GM12878 (cell line): ENCODE data around the gene OTUB1. TPM values are rescaled to one million over a fixed set of nuclear protein-coding genes. Genes with fewer than 3 reads are reported as not detected.
A peak's percentile ranks its signal among the peaks of the same experiment; 100 is the strongest.

Experiments used
- ATAC-seq: fragments of 200-7000 bp; cut with Tn5 transposase; 3 replicates; pipeline ENCODE4 v1.9.1; 2020; ENCODE audit warnings: mild to moderate bottlenecking, moderate library complexity
- BruUV-seq: library from RNA; stranded (reverse); fragments of 400-500 nt; replicated peaks from 2 replicates; lab custom pipeline; 2021; lab: Mats Ljungman, UMichigan
- CTCF ChIA-PET: fragments of 300-600 bp; sonication (Branson Sonifier 250); formaldehyde crosslinking; extraction: SDS; loops from one replicate; lab custom pipeline; 2021; ENCODE audit warnings: inconsistent platforms; lab: Yijun Ruan, JAX
- POLR2A ChIA-PET: fragments of 350-600 bp; formaldehyde crosslinking; extraction: SDS; loops from one replicate; lab custom pipeline; 2021; ENCODE audit warnings: inconsistent platforms; lab: Charles Lee
- RAD21 ChIA-PET: fragments of 300-600 bp; sonication (Branson Sonifier 250); formaldehyde crosslinking; loops from one replicate; lab custom pipeline; 2023; ENCODE audit warnings: antibody characterized with exemption; ENCODE audit not compliant: unreplicated experiment; lab: Charles Lee
- SMC1A ChIA-PET: fragments of 300-600 bp; sonication (Branson Sonifier 250); formaldehyde crosslinking; loops from one replicate; lab custom pipeline; 2023; ENCODE audit not compliant: unreplicated experiment, uncharacterized antibody; lab: Charles Lee
- DNase-seq: peaks from one replicate; pipeline ENCODE4 v3.0.0-alpha.2; 2011; ENCODE audit warnings: low read depth, low spot score
- FAIRE-seq: peaks from 3 replicates; lab custom pipeline; 2011; peaks lifted over from hg19 to GRCh38; lab: Jason Lieb, UNC
- H2AFZ ChIP-seq: 2 replicates; pipeline ENCODE4 v1.6.0; 2011; ENCODE audit warnings: low read depth, low read length, control low read depth; ENCODE audit not compliant: control insufficient read depth
- H3K27ac ChIP-seq: 2 replicates; pipeline ENCODE4 v1.5.1; 2011; ENCODE audit warnings: control low read depth; ENCODE audit not compliant: control insufficient read depth, insufficient read depth
- H3K27me3 ChIP-seq, 2 experiments: replicated peaks in 1 of 2; 2 replicates each; pipeline versions ENCODE4 v1.6.0 to v1.6.1; 2011; ENCODE audit warnings: low read length in 1 of 2; ENCODE audit not compliant: control insufficient read depth in 2 of 2, insufficient read depth in 2 of 2
- H3K36me3 ChIP-seq, 2 experiments: 2 replicates each; pipeline ENCODE4 v1.5.1; 2011; ENCODE audit warnings: low read length in 1 of 2; ENCODE audit not compliant: control insufficient read depth in 2 of 2, insufficient read depth in 2 of 2
- H3K4me1 ChIP-seq: 2 replicates; pipeline ENCODE4 v1.6.1; 2011; ENCODE audit warnings: mild to moderate bottlenecking, low read length, moderate library complexity, mixed read lengths; ENCODE audit not compliant: control insufficient read depth, insufficient read depth
- H3K4me2 ChIP-seq: 2 replicates; pipeline ENCODE4 v1.6.0; 2011; ENCODE audit warnings: control low read depth; ENCODE audit not compliant: control insufficient read depth, insufficient read depth
- H3K4me3 ChIP-seq: fragments of 200-600 bp; sonication (generic); 2 replicates; pipeline ENCODE4 v1.5.1; 2016
- H3K79me2 ChIP-seq: 2 replicates; pipeline ENCODE4 v1.6.0; 2011; ENCODE audit warnings: low read length; ENCODE audit not compliant: control insufficient read depth, insufficient read depth
- H3K9ac ChIP-seq: 2 replicates; pipeline ENCODE4 v1.8.0; 2011; ENCODE audit warnings: low read length, control low read depth, mixed read lengths; ENCODE audit not compliant: control insufficient read depth, insufficient read depth
- H3K9me3 ChIP-seq: replicated peaks from 3 replicates; pipeline ENCODE4 v1.5.1; 2011; ENCODE audit warnings: mild to moderate bottlenecking, low read length; ENCODE audit not compliant: control insufficient read depth, insufficient read depth
- H4K20me1 ChIP-seq: 2 replicates; pipeline ENCODE4 v1.6.0; 2011; ENCODE audit not compliant: control insufficient read depth, insufficient read depth
- CUX1 ChIP-seq: IDR thresholded peaks from 2 replicates; pipeline ENCODE4 v1.6.1; 2012; ENCODE audit warnings: improper control_type of control experiment, low read depth, low read length; ENCODE audit not compliant: insufficient replicate concordance
- SUZ12 ChIP-seq: fragments of 200-600 bp; sonication (generic); IDR thresholded peaks from one replicate; pipeline ENCODE4 v1.6.1; 2018; ENCODE audit warnings: antibody characterized with exemption, mild to moderate bottlenecking; ENCODE audit not compliant: unreplicated experiment
- YY1 ChIP-seq: IDR thresholded peaks from 2 replicates; pipeline ENCODE4 v1.6.1; 2011; ENCODE audit warnings: low read depth, mild to moderate bottlenecking, low read length
- WGBS: methylation state at CpG from one replicate; pipeline ENCODE4 v1.1.6; 2016; ENCODE audit warnings: low lambda C conversion rate; ENCODE audit not compliant: insufficient replicate concordance, insufficient coverage; ENCODE audit errors: missing lambda C conversion rate; 5-methylcytosine and 5-hydroxymethylcytosine counted together
- in situ Hi-C: fragments of 300-500 bp; cut with MboI; formaldehyde crosslinking; loops from 9 replicates; pipeline ENCODE4 v1.14.3; 2018; ENCODE audit warnings: mixed read lengths
- intact Hi-C: fragments of 100-400 bp; cut with micrococcal nuclease; formaldehyde crosslinking; loops from one replicate; pipeline ENCODE4 v1.14.2; 2022; ENCODE audit not compliant: unreplicated experiment
- polyA plus RNA-seq, 11 experiments: library from polyadenylated mRNA; depleted of rRNA in 4 of 11; unstranded in 6 of 11; stranded (reverse) in 5 of 11; fragments of >200 nt; fragmentation: Nextera tagmentation in 4 of 11; fragmentation: Illumina TruSeq in 1 of 11; extraction: Ambion mirVana in 4 of 11; extraction: Trizol in 1 of 11; gene quantifications; 1 replicate in 1 of 11; 2 replicates in 10 of 11; pipeline versions ENCODE4 v1.2.1 to v1.2.3, GENCODE V29; 2011 to 2016; ENCODE audit warnings: inconsistent platforms in 2 of 11, missing spikeins in 2 of 11, low read depth in 1 of 11
- total RNA-seq, 4 experiments: library from RNA; depleted of rRNA in 3 of 4; stranded (reverse); fragments of >200 nt in 3 of 4; fragmentation: Illumina TruSeq in 1 of 4; extraction: Trizol in 1 of 4; gene quantifications; 2 replicates each; pipeline versions ENCODE4 v1.2.1 to v1.2.3, GENCODE V29; 2013 to 2021
- TF ChIP-seq, protein P1 (sequence below), 3 experiments: IDR thresholded peaks in 2 of 3; conservative IDR thresholded peaks in 1 of 3; 2 replicates each; pipeline ENCODE4 v1.5.1; 2011; ENCODE audit warnings: low read depth in 3 of 3, low read length in 3 of 3, mild to moderate bottlenecking in 3 of 3, control low read depth in 2 of 3, moderate library complexity in 2 of 3, inconsistent platforms in 1 of 3, mixed read lengths in 1 of 3; ENCODE audit not compliant: control insufficient read depth in 2 of 3, insufficient read depth in 1 of 3; ENCODE audit errors: extremely low read depth in 1 of 3
- TF ChIP-seq, protein P2 (sequence below): IDR thresholded peaks from 2 replicates; pipeline ENCODE4 v1.6.1; 2012; ENCODE audit warnings: mild to moderate bottlenecking, low read depth, low read length

Gene OTUB1
- total and polyA plus RNA-seq, 10 of the 15 experiments (the other 5 are each of a cell fraction or from before 2014, with no cell fraction given): 49.6 to 225 (median 131) TPM

DNA sequence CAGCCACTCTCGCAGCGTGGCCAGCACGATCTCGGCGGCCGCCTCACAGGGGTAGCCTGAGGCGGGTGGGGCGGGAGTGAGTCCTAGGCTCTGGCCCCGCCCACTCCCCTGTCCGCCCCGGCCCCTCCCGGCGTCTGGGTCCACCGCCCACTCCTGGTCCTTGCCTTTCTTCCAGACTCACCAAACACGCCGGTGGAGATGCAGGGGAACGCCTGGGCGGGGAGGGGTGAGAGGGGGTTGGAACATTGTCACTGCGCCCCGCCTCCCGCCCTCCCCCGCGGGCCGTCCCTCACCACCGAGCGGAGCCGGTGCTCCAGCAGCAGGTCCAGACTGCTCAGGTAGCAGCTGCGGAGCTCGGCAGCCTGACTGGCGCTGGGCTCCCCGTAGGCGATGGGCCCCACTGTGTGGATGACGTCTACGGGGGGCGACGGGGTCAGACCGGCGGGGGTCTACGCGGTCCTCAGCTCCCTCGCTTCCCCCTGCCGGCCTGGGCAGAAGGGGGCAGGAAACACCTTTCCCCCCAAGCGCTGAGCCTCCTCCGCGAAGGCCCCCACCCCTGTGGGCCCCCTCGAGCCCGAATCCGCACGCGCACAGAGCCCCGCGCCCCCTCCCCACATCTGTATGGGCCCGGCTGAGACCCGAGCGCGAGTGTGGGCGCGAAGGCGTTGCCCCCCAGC, 13.2 kb downstream of the OTUB1 start (continued):
- TF ChIP-seq CUX1: no peak

DNA sequence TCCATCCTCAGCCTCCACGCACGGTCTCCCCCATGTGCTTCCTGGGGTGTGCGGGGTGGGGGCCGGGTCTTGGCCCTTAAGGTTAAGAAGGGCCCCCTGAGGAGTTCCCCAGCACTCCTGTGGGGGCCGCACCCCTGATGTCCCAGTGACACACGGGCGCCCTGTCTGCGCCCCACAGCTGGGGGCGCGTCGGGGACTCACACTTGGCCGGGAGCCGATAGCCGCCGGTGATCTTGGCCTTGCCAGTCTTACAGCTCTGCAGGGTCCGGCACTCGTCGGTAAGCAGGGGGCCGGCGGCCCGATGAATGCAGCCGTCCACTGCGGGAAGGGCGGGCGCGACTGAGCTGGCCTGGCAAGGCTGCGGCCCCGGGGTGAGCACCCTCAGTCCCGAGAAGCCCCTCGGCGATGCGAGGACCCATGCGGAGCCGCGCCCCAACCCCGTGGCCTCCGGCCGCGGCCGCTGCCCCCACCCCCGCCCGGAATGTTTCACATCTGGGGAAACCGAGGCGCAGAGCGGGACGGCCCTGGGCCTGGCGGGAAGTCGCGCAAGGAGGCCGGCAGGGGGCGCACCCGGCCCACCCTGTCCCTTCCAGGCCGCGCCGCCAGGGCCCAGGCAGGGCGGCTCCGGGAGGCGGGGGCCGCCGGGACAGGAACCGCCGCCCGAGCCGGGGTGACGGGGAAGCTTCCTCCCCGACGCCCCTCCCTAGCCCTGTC, 13.9 kb downstream of the OTUB1 start:
- no peaks in the 10 kb centered on the region; the same call in 1 of the 2 replicates for H3K4me1 ChIP-seq
- FAIRE-seq: no peak
- BruUV-seq: no TSS peak
- H3K27me3 ChIP-seq: no peaks in the 10 kb centered on the region
- no peak overlapping the region for H3K9ac ChIP-seq
- intact Hi-C loops (loop anchor here (1.0 kb wide), 1 partner anchor 148 kb away; no protein-coding TSS in a partner anchor), in situ Hi-C loops (loop anchor here (5.0 kb wide), 1 partner anchor 147 kb away; no protein-coding TSS in a partner anchor)
- no peaks in the 10 kb centered on the region; the same call in 1 of the 2 replicates for H4K20me1 ChIP-seq
- H3K36me3 ChIP-seq: peaks cover 0 to 25% of the 10 kb centered on the region in 2 experiments; a peak in 3 of 4 replicates
- H2AFZ ChIP-seq: no peak overlapping the region
- H3K27ac ChIP-seq: no peak overlapping the region
- ChIA-PET CTCF (interaction anchor here (1.0 to 4.1 kb wide), 3 partner anchors 17 to 164 kb away, joined by 3 to 21 read pairs (median 4); no protein-coding TSS in a partner anchor), POLR2A (no interaction called here), SMC1A (no interaction called here), RAD21 (interaction anchor here (1.1 to 1.6 kb wide), 2 partner anchors 148 to 149 kb away, joined by 3 to 7 read pairs; no protein-coding TSS in a partner anchor)
- no peaks in the 10 kb centered on the region for H3K79me2 ChIP-seq
- no peaks in the 10 kb centered on the region for H3K9me3 ChIP-seq
- peak overlapping the region; percentile 38 for H3K4me2 ChIP-seq
- DNase-seq: no peak
- no peak overlapping the region for H3K4me3 ChIP-seq
- peak; percentile 87 for ATAC-seq
- WGBS: 8% methylated on average over 51 of the region's 67 CpGs
- TF ChIP-seq, protein P1, sequence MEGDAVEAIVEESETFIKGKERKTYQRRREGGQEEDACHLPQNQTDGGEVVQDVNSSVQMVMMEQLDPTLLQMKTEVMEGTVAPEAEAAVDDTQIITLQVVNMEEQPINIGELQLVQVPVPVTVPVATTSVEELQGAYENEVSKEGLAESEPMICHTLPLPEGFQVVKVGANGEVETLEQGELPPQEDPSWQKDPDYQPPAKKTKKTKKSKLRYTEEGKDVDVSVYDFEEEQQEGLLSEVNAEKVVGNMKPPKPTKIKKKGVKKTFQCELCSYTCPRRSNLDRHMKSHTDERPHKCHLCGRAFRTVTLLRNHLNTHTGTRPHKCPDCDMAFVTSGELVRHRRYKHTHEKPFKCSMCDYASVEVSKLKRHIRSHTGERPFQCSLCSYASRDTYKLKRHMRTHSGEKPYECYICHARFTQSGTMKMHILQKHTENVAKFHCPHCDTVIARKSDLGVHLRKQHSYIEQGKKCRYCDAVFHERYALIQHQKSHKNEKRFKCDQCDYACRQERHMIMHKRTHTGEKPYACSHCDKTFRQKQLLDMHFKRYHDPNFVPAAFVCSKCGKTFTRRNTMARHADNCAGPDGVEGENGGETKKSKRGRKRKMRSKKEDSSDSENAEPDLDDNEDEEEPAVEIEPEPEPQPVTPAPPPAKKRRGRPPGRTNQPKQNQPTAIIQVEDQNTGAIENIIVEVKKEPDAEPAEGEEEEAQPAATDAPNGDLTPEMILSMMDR (IDR thresholded peaks at IDR 0.05 in 2 of 3, conservative IDR thresholded peaks at IDR 0.05 in 1 of 3; ENCODE audit: control insufficient read depth in 2 of 3, extremely low read depth in 1 of 3, insufficient read depth in 1 of 3, low read depth in 3 of 3, low read length in 3 of 3): peak; percentile 45 to 74 (median 63); a peak in 5 of 6 replicates
- TF ChIP-seq, protein P2, sequence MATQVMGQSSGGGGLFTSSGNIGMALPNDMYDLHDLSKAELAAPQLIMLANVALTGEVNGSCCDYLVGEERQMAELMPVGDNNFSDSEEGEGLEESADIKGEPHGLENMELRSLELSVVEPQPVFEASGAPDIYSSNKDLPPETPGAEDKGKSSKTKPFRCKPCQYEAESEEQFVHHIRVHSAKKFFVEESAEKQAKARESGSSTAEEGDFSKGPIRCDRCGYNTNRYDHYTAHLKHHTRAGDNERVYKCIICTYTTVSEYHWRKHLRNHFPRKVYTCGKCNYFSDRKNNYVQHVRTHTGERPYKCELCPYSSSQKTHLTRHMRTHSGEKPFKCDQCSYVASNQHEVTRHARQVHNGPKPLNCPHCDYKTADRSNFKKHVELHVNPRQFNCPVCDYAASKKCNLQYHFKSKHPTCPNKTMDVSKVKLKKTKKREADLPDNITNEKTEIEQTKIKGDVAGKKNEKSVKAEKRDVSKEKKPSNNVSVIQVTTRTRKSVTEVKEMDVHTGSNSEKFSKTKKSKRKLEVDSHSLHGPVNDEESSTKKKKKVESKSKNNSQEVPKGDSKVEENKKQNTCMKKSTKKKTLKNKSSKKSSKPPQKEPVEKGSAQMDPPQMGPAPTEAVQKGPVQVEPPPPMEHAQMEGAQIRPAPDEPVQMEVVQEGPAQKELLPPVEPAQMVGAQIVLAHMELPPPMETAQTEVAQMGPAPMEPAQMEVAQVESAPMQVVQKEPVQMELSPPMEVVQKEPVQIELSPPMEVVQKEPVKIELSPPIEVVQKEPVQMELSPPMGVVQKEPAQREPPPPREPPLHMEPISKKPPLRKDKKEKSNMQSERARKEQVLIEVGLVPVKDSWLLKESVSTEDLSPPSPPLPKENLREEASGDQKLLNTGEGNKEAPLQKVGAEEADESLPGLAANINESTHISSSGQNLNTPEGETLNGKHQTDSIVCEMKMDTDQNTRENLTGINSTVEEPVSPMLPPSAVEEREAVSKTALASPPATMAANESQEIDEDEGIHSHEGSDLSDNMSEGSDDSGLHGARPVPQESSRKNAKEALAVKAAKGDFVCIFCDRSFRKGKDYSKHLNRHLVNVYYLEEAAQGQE: no peak
- TF ChIP-seq YY1 (0 out of 2 replicates have a peak, but pooled peaks have one; percentile 24), SUZ12 (no peak)
